Sigmoid colon (tissue), 7 donors: ENCODE measurements around the gene SEMA3G. TPM values are rescaled to one million over a fixed set of nuclear protein-coding genes. Genes with fewer than 3 reads are reported as not detected.

Experiments used
- DNase-seq: peaks from one replicate; pipeline ENCODE4 v3.0.0-alpha.2; 2019
- H3K27ac ChIP-seq, 4 donors: fragments of 200-600 bp; sonication (generic); one replicate each; pipeline ENCODE4 v1.5.1; 2016 to 2019; ENCODE audit warnings: mild to moderate bottlenecking in 1 of 4
- H3K27me3 ChIP-seq, 3 donors: fragments of 200-600 bp; sonication (generic); one replicate each; pipeline ENCODE4 v1.5.1; 2019; ENCODE audit warnings: mild to moderate bottlenecking in 1 of 3
- H3K36me3 ChIP-seq, 4 donors: fragments of 200-600 bp; sonication (generic); one replicate each; pipeline ENCODE4 v1.5.1; 2016 to 2019
- H3K4me1 ChIP-seq, 4 donors: fragments of 200-600 bp; sonication (generic); one replicate each; pipeline ENCODE4 v1.5.1; 2017 to 2019
- H3K4me3 ChIP-seq, 4 donors: fragments of 200-600 bp; sonication (generic); one replicate each; pipeline ENCODE4 v1.5.1; 2017 to 2019; ENCODE audit warnings: mild to moderate bottlenecking in 2 of 4, moderate library complexity in 1 of 4
- H3K9me3 ChIP-seq, 4 donors: fragments of 200-600 bp in 3 of 4; sonication (generic) in 3 of 4; one replicate each; pipeline versions ENCODE4 v1.5.1 to v1.6.1; 2013 to 2019
- CTCF ChIP-seq, 4 experiments: fragments of 450-650 bp in 3 of 4; fragments of 200-600 bp in 1 of 4; IDR thresholded peaks; one replicate each; pipeline ENCODE4 v1.5.1; 2016 to 2019; ENCODE audit warnings: antibody characterized with exemption in 4 of 4, mild to moderate bottlenecking in 3 of 4, moderate library complexity in 2 of 4
- EP300 ChIP-seq, 4 donors: sonication (generic); formaldehyde crosslinking; IDR thresholded peaks; one replicate each; pipeline ENCODE4 v1.6.1; 2017; ENCODE audit warnings: antibody characterized with exemption in 4 of 4
- POLR2A ChIP-seq, 2 donors: fragments of 450-650 bp; IDR thresholded peaks; one replicate each; pipeline ENCODE4 v1.6.1; 2016; ENCODE audit warnings: antibody characterized with exemption in 2 of 2, mild to moderate bottlenecking in 2 of 2, moderate library complexity in 2 of 2
- POLR2AphosphoS5 ChIP-seq, 4 donors: sonication (generic); formaldehyde crosslinking; IDR thresholded peaks; one replicate each; pipeline ENCODE4 v1.6.1; 2017; ENCODE audit warnings: antibody characterized with exemption in 4 of 4
- WGBS, 2 donors: extraction: QIAGEN DNeasy Blood & Tissue Kit; methylation state at CpG; one replicate each; pipeline ENCODE4 v1.1.7; 2013; 5-methylcytosine and 5-hydroxymethylcytosine counted together
- intact Hi-C: fragments of 100-400 bp; cut with DNase I; formaldehyde crosslinking; loops from one replicate; pipeline ENCODE4 v1.15.1; 2023
- polyA plus RNA-seq, 3 donors: library from polyadenylated mRNA; stranded (reverse); fragments of 200-250 nt; gene quantifications; one replicate each; pipeline ENCODE4 v1.2.3, GENCODE V29; 2013
- total RNA-seq, 4 donors: library from RNA; depleted of rRNA; stranded (reverse); fragments of >200 nt; gene quantifications; one replicate each; pipeline ENCODE4 v1.1.0, GENCODE V29; 2016
- donor health status: healthy with polysubstance abuse.
- donor health status: Bipolar disorder and iron deficiency.
- donor health status: healthy.

SEMA3G gene
- total and polyA plus RNA-seq, 7 donors, result 0.23 to 7.4 (median 3.9) TPM

- Histone ChIP-seq H3K27ac (no peak overlapping the region), H3K4me3 (peak overlapping the region in 1 of 4 donors; percentile 13), H3K36me3 (no peaks in the 10 kb centered on the region), H3K9me3 (no peaks in the 10 kb centered on the region), H3K27me3 (no peaks in the 10 kb centered on the region), H3K4me1 (peaks cover 0 to 15% (median 7%) of the 10 kb centered on the region in 4 donors)
- 91 to 95% methylated on average over 16 of the region's 16 CpGs for WGBS, 2 donors
- intact Hi-C loops, result no loop called here
- DNase-seq, result peak; percentile 30
- TF ChIP-seq POLR2AphosphoS5 (IDR thresholded peaks at IDR 0.05) (no peak), EP300 (IDR thresholded peaks at IDR 0.05) (no peak), CTCF (IDR thresholded peaks at IDR 0.05) (no peak), POLR2A (IDR thresholded peaks at IDR 0.05) (no peak)
Observed at GRCh38 chr3:52442409-52443267, 2.3 kb downstream of the SEMA3G start.

GRCh38 chr3:52441772-52442332 lies 3.1 kb downstream of the SEMA3G start:
- H3K36me3 ChIP-seq, result no peaks in the 10 kb centered on the region
- H3K27ac ChIP-seq, result no peak overlapping the region
- TF ChIP-seq CTCF (IDR thresholded peaks at IDR 0.05), result no peak
- TF ChIP-seq EP300 (IDR thresholded peaks at IDR 0.05), result no peak
- TF ChIP-seq POLR2A (IDR thresholded peaks at IDR 0.05), result no peak
- no peak for TF ChIP-seq POLR2AphosphoS5 (IDR thresholded peaks at IDR 0.05)
- peaks cover 0 to 10% (median 5%) of the 10 kb centered on the region in 4 donors for H3K4me1 ChIP-seq
- peak; percentile 48 for DNase-seq
- 85 to 89% methylated on average over 18 of the region's 18 CpGs for WGBS, 2 donors
- H3K9me3 ChIP-seq, result no peaks in the 10 kb centered on the region
- H3K4me3 ChIP-seq, result no peak overlapping the region
- intact Hi-C loops, result no loop called here
- H3K27me3 ChIP-seq, result no peaks in the 10 kb centered on the region

GRCh38 chr3:52441091-52441771 lies 3.7 kb downstream of the SEMA3G start:
- DNase-seq, result peak; percentile 51
- TF ChIP-seq CTCF (IDR thresholded peaks at IDR 0.05) (no peak), EP300 (IDR thresholded peaks at IDR 0.05) (no peak), POLR2A (IDR thresholded peaks at IDR 0.05) (no peak), POLR2AphosphoS5 (IDR thresholded peaks at IDR 0.05) (no peak)
- intact Hi-C loops, result no loop called here
- Histone ChIP-seq H3K27ac (no peak overlapping the region), H3K4me3 (no peak overlapping the region), H3K4me1 (peaks cover 0 to 8% (median 3%) of the 10 kb centered on the region in 4 donors), H3K27me3 (no peaks in the 10 kb centered on the region), H3K9me3 (no peaks in the 10 kb centered on the region), H3K36me3 (no peaks in the 10 kb centered on the region)
- 92 to 94% methylated on average over 23 of the region's 23 CpGs for WGBS, 2 donors

- H3K27ac ChIP-seq, result no peak overlapping the region
- no peaks in the 10 kb centered on the region for H3K9me3 ChIP-seq
- WGBS, 2 donors, result 94 to 95% methylated on average over 14 of the region's 14 CpGs
- no peaks in the 10 kb centered on the region for H3K36me3 ChIP-seq
- H3K4me3 ChIP-seq, result no peak overlapping the region
- H3K27me3 ChIP-seq, result no peaks in the 10 kb centered on the region
- DNase-seq, result peak; percentile 43
- H3K4me1 ChIP-seq, result peaks cover 0 to 8% (median 3%) of the 10 kb centered on the region in 4 donors
- TF ChIP-seq POLR2AphosphoS5 (IDR thresholded peaks at IDR 0.05) (no peak), CTCF (IDR thresholded peaks at IDR 0.05) (no peak), POLR2A (IDR thresholded peaks at IDR 0.05) (no peak), EP300 (IDR thresholded peaks at IDR 0.05) (no peak)
- intact Hi-C loops, result no loop called here
Observed at GRCh38 chr3:52440671-52441070, 4.2 kb downstream of the SEMA3G start.
